ENCODE results near the gene TIPARP.

DNA sequence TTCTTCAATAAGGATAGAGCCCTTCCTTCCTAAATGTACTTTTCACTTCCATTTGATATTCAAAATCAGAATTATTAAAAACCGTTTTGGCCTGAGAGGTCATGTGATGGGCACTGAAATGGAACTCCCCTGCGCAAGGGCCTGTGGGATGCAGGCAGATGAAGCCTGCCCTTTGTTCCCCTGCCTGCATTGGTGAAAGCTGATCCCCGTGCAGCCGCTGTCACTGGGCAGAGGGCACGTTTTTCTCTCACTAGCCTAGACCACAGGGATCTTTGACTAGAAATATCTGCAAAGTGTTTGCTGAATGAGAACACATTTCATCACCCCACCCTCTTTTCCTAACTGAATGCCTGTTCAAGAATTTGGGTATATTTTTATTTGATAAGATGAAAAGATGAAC lies 74.9 kb downstream of the TIPARP start:
- TF ChIP-seq GATA2 (IDR thresholded peaks at IDR 0.05; ENCODE audit: low read depth, low read length) = no peak
- TF ChIP-seq GATA3 (IDR thresholded peaks at IDR 0.05; ENCODE audit: low read depth, low read length) = no peak
